IPS DF 4.7 (cell line): ENCODE data around the gene CTNNA2.

Experiments
- DNase-seq: peaks from one replicate; pipeline ENCODE4 v3.0.0-alpha.2; 2013; ENCODE audit warnings: low spot score; ENCODE audit errors: extremely low read depth

CTNNA2 gene

DNA sequence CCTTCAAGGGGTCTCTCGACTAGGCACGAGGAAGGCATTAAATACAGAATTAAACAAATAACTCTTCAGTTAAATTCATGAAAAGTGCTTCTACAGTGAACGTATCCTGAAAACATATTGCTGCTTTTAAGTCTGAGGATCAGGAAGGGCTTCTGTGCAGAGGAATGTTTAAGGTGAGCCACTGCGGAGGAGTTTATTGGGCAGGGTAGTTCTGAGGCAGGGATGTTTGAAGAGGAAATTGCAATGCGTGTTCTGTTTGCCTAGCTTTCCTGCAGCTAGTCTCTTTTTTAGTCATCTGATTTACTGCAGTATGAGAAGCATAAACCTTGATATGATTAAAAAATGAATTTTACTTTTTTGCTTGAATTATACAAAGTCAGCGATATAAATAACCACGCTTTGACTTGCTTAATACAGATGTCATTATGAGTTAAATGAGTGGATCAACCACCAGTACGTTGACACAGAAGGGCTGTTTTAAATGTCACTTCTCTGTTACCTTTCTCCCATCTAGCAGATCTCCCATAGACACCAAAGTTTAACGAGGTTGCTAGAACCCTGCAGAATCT, 98.7 kb downstream of the CTNNA2 start:
- DNase-seq, result no peak

DNA sequence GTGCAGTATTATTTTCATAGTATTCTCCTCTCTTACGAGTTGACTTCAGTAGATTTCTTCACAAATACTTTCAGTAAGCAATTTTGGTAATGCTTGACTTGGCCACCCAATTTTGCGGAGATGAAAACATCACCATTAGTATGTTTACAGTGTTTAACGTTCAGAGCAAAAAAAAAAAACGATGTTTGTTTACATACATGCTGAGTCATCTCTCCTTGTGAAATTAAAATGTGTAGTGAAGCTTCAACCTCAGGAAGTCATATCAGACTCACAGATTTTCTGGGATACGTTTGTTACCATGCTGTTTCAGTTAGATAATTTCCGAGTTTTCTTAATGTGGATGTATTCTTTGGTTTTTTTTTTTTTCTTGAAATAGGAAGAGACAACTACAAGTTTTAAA, 100.1 kb downstream of the CTNNA2 start:
- no peak for DNase-seq

DNA sequence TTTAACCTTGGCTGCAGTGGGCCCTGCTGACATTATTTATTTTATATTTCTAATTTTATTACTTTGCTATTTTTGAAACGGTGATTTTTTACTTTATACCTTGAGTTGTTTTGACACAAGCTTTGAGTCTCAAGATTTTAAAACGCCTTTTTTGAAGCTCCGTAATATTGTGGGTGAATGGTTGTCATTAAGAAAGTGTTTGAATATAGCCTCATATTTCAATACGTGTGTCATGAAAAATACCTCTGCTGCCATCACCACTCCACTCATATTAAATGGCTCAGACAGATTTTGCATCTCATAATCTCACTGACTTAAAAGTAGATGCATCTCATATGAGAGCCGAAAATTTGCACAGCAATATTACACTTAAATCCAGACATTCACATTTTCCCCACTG, 106.6 kb downstream of the CTNNA2 start:
- no peak for DNase-seq

DNA sequence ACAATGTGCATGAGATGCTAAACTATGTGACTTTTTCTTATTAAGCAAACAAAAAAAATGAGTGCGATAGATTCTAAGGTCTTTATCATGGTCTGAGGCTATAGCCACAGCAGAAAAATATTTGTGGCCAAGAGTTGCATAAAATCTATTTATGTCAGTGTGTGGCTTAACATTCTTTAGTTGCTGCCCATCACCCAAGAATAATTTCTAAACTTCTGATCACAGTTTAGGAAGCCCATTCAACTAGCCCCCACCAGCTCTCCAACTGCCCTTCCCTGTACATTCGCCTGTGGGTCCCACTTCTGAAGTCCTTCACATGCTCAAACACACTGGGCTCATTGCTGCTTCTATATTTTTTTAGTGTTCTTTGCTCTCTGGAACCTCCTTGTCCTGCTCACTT, 107.1 kb downstream of the CTNNA2 start:
- DNase-seq, result no peak

DNA sequence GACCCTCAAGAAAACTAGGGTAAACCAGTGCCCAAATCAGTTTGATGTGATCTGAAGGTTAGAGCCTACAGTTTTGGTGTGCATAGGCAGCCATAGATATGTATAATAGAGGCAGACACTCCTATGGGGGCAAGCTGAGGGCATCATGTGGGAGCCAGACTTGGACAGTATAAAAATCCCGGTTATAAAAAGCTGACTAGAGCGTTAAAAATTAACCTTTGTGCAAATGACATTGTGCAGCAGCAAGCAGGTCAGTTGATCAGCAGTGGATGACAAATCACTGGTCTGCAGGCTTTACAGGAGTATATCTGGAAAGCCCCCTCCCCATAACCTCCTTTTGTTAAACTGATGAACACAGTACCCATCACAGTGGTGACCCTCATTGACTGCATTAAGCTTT, 107.8 kb downstream of the CTNNA2 start:
- DNase-seq, result no peak

DNA sequence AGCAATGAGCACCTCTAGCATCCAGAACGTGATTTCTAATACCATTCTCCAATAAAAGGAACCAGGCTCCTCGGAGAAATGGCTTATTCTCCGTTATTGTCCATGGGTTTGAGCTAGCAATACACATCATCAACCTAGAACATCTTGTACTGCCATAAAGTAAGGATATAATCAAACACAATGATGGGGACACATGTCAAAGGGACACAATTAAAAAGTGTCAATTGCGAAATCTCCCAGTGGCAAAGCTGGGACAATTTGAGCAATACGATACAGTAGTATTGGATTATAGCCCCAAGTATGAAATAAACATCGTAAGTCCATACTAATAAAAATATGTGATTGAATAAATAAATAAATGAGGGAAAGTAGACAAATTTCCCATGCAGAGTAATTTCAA, 108.4 kb downstream of the CTNNA2 start:
- DNase-seq, result no peak

DNA sequence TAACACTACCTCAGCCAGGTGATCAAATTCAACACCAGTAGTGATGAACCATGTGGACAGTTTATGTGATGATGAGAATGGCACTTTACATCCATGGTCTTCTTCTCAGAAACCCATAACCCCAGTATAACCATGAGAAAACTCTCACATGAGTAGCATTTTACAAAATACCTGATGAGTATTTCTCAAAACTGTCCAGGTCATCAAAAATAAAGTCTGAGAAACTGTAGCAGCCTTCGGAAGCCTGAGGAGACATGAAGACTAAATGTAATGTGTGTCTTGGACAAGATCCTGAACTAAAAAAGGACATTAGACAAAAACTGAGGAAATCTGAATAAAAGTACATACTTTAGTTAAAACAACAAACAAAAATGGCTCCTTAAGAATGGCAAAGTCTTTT, 108.9 kb downstream of the CTNNA2 start:
- DNase-seq, result no peak

DNA sequence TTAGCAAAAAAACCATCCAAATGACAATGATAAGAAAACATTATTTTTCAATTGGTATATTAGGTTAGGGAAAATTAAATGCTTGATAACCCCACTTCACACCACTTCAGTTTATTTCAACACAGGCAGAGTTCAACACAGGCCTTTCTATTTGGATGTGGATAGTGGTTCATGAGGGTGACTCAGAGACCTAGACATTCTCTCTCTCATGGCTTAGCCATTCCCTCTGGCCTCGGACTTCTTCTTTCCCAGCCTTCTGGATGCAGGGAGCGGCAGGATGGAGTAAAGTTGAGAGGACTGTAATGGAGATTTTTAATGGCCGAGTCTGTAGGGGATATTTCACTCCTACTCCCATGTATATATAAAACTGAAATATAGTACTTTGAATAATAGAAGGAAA, 109.7 kb downstream of the CTNNA2 start:
- DNase-seq, result no peak

DNA sequence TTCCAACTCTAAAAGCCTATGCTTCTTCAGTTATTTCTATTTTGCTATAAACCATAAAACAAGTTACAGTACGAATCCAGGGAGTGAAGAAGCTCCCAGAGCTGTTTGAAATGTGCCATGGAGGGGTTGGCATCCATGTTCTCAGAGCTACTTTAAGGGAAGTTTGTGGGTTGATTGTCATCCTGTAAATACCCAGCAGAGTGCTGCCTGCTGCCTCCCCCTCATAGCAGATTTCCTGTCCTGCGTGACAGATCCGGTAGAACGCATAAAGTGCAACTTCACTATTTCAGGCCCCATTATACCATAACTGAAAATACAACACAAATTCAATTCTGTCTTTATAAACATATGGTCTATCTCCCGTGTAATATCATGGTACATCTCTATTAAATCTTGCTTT, 114.4 kb downstream of the CTNNA2 start:
- DNase-seq, result no peak

DNA sequence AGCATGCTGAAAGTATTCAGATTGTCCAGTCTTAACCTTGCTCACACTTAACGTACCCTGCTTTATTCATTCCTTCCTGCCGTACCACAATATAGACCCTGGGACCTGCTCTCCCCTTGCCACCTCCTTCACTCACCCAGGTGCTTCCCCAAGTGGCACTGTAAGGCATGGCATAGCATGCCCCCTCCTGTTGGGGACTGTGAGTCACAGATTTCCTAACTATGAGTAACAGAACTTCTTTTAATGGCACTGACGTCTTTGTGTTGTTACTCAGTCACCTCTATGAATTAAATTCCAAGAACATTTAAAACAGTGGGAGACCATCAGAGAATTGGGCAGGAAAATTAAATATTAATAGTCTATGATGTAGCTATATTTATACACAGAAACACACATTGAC, 117.2 kb downstream of the CTNNA2 start:
- no peak for DNase-seq

DNA sequence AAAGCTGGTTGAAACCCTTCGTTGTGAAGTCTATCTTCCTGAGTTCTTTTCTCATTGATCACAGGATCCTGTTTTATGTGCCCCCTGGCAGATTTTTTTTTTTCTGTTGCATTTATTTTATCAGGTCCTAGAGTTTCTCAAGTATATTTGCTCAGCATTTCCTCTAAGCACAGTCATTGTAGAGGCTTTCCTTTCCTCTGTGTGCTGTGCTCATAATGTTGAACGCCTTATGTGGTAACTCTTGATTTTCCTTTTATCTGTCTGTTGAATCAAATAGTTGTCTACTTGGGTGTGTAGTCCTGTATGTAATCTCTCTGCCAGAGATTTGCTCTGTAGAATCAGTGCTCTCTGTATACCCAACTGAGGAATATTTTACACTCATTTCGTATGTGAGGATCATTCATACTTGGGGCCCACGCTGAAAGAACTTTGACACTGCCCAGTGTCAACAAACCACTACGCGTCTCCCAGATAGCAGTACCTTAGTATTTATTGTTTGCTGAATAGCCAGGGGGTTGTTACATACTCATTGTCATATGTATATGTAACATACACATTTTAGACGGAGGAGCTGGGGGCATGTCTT, 118.2 kb downstream of the CTNNA2 start:
- no peak for DNase-seq

DNA sequence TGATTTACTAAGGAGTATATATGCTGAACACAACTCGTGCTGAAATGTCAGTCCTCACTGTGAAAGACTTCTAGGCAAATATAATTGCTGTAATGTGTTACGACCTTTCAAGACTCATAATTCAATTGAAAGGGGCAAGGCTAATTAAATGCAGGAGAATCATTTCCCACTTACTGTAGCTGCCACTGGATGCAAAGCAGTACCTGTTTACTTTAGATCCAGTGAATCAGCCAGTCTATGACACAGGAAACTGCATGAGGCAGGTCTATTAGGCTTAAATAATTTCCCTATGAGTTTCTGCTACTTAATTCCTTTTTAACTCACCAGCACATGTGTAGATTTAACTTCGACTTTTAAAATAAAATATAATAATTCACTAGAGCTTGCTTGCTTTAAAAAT, 125.6 kb downstream of the CTNNA2 start:
- no peak for DNase-seq

DNA sequence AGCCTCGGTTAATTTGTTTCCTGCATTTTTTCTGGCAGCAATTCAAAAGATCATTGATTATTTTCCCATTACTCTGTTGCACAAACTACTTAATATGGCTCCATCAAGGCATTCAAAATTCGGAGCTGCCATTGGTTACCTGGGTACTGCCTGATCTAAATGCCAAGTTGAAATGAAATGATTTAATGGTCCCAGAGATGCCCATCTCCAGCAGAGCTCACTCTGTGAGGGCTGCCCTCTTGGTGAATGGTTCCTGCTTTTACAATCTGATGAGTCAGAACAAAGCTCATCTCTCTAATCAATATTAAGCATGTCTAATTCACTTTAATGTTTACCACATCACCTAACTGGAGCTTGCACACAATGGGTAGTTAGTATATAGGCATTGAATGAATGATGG, 126.1 kb downstream of the CTNNA2 start:
- no peak for DNase-seq

DNA sequence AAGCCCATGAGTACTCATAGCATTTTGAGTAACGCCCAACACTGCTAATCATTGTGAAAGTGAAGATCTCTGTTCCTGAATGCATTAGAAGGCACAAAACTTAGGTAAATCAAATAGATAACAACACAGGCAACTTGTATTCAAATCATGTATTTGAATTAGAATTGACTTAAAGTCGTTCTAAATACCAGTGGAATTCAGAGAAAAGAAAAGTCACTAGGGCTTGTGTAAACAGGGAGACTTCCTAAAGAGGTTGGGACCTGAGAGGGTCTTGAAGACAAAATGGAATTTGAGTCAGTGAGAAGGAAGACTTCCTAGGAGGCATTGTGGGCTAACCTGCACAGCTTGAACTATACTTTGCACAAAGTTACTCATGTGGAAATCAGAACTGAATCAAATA, 127.2 kb downstream of the CTNNA2 start:
- peak; percentile 53 for DNase-seq

DNA sequence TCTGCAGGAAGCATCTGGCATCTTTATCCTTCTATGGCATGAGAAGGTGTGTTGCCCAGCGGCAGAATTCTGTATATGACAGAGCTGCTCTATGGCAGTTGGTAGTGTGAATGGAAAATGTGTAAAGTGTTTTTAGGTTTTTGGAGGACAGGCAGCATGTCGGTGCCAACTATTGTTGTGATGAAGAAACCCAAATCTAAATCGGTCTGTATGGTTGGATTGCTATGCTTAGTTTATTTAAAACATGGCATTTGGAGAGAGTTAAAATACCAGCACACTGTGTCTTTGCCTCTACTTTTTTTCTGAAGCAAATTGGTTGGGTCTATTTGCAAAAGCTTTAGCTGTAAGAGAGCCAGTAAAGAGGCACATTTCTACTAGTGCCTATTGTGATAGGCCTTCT, 136.7 kb downstream of the CTNNA2 start:
- DNase-seq, result no peak

DNA sequence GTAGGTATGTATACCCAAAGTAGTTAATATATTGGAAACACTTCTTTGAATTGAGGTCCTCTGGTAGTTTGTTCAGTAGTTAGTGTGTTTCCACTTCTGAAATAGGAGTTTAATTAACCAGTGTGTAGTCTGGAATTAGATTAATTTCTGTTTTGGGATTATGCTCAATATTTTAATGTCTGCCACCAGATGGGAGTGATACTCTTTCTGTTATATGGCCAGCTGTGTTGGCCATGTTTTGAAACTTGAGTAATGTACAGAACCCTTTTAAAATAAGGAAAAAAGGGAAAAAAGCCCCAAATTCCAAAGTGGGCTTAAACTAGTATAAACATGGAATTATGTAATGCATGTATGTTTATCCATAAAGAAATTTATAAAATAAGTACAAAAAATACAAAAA, 147.7 kb downstream of the CTNNA2 start:
- DNase-seq, result no peak

DNA sequence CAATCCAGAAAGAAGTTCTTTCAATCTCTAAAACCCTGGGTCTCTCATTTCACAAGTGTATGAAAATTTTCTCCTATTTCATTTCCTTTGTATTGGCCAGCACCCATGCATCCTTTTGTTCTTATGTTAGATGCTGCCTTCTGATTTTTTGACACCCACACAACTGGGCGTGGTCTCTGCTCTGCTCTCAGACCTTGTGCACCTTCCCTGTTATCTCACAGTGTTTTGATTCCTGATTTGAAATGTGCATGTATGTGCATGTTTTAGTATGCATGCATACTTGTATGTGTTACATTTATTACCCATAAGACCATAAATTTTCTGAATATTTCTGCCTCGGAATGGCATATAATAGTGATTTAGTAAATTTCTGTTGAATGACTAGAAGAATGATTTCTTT, 152.2 kb downstream of the CTNNA2 start:
- no peak for DNase-seq

DNA sequence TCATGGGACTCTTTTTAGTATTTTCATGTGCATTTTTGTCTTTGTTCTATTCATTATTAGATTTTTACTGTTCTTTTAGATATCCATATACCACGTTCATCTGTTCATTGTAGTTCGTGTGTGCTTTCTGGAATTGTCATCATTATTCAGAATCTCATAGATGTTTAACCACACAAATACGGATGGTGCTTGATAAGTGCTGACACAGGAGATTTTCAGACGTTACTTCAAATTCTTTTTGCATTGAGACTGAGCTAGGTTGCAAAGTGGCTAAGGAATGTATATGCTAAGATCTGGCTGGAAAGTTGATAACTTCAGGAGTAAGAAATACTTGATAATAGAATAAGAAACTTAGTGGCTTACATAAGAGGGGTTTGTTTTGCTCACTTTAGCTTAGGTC, 153.6 kb downstream of the CTNNA2 start:
- no peak for DNase-seq

DNA sequence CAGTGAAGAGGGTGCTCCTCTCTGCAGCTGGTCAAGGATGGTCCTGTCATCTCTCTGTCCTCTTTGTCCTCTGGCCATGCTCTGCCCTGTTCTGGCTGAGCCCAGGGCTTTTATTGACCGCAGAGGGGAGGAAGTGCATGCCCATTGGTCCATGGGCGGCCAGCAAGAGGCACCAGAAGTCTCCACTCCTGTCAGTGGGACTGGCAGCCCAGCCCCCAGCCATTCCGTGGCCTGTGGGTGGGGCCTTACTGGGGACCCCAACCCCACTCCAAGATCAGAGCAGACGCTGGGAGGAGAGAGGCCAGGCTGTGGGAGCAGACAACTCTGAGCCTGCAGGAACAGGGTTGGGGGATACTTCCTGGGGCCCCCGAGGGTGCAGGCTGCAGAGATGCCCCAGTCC, 156.9 kb downstream of the CTNNA2 start:
- DNase-seq, result no peak

DNA sequence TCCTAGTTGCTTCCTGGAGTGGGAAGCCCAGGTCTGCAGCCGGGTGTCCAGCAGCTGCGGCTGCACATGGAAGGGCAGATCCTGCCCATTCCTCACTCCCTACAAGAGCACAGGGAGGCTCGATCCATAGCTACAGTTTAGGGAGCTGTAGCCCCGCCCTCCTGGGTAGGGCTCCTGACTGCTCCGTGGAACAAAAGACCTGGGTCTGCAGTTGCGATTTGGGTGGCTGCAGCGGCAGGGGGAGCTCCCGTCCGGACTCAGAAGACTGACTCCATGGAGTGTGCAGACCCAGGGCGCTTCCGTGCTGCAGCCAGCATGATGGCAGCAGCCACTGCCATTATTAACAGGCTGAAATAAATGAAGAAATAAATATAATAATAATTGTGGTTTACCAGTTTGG, 157.3 kb downstream of the CTNNA2 start:
- peak; percentile 66 for DNase-seq

DNA sequence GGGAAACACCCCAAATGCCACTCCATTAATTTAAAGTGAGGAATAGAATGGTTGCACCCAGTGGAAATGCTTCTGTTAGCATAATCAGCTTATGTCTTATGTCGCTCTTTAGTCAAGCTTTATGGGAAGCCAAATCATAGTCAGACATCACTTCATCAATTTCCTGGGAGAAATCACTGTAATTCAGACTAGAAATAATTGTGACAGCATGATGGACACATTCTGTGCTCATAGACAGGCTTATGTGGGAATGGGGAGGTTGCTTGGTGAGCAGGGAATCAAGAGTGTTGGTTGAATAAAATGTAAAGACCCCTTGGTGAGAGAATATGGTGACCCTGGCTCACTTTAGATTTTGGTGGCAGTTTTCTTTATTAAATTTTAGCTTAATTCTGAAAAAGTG, 174.0 kb downstream of the CTNNA2 start:
- no peak for DNase-seq

DNA sequence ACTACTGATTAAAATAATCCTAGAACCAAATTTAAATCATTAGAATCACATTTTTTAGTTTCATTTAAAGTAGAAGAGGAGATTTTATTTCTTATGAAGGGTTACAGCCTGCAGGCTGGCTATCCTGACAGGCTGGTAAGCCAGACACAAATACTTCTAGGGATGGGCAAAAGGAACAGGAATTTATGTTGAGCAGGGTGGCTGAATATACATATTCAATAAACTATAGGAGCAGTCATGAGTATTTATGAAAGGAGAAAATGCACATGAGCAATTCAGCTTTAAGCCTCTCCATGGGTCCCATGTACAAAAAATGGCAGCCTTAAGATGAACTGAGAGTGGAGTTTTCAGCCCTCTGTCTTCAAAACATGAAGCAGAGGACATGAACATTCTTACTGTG, 182.4 kb downstream of the CTNNA2 start:
- no peak for DNase-seq

DNA sequence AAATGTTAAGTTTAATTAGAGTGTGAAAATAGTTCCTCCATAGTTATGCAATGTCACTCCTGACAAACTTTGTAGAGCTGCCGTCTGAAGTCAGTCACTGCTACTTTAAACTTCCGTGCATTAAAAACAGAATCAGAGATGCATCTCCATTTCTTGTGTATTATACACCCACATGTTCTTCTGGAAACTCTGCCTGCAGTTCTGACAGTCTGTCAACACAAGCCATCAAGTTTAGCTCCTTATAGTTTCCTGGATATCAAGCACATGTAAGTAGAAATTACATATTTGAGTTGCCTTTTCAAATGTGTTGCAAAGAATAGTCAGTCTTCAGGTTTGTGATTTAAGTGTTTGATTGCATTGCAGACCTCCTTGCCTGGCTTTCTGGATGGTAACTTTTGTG, 184.3 kb downstream of the CTNNA2 start:
- DNase-seq, result no peak

DNA sequence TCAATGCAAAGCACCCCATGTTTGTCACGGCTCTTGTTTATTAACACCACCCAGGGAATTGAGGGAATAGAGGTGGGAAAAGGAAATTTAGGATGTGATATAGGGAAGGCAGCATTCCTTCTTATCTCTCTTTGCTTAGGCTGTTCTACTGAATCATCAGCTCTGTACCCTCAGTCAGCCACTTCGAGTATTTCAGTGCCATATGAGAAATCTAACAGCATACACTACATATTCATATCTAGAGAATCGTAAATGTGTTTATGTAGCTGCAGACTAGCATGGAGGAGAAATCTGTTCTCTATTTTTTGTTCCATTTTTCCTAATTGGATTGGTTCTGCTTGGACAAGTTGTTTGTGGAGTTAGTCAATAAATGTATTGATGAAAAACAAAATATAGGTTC, 187.8 kb downstream of the CTNNA2 start:
- DNase-seq, result no peak
